H1 (cell line): ENCODE data around the gene LIPJ. TPM values are rescaled to one million over a fixed set of nuclear protein-coding genes. Genes with fewer than 3 reads are reported as not detected.

ENCODE experiments used
- CTCF ChIA-PET: fragments of 300-600 bp; sonication (Branson Sonifier 250); formaldehyde crosslinking; loops from one replicate; lab custom pipeline; 2021; ENCODE audit not compliant: partially characterized antibody; lab: Charles Lee
- POLR2A ChIA-PET: fragments of 300-600 bp; sonication (Branson Sonifier 250); formaldehyde crosslinking; loops from one replicate; lab custom pipeline; 2021; ENCODE audit warnings: inconsistent platforms; ENCODE audit not compliant: partially characterized antibody; lab: Charles Lee
- DNase-seq, 2 experiments: peaks; one replicate each; pipeline versions ENCODE4 v3.0.0 to v3.0.0-alpha.2; 2010 to 2022; ENCODE audit warnings: low spot score in 2 of 2, low read depth in 1 of 2, mixed read lengths in 1 of 2
- FAIRE-seq: peaks from 2 replicates; lab custom pipeline; 2011; peaks lifted over from hg19 to GRCh38; lab: Jason Lieb, UNC
- H2AFZ ChIP-seq: 2 replicates; pipeline ENCODE4 v1.8.1; 2012; ENCODE audit warnings: low read length, inconsistent platforms
- H2AK5ac ChIP-seq: 2 replicates; pipeline ENCODE4 v1.6.1; 2013; ENCODE audit warnings: low read depth, low read length
- H2BK120ac ChIP-seq: replicated peaks from 2 replicates; pipeline ENCODE3; 2013; ENCODE audit warnings: low read depth, low read length, inconsistent platforms
- H2BK12ac ChIP-seq: 2 replicates; pipeline ENCODE4 v1.6.1; 2013; ENCODE audit warnings: low read depth, low read length
- H2BK15ac ChIP-seq: 2 replicates; pipeline ENCODE4 v1.6.1; 2013; ENCODE audit warnings: low read length
- H2BK20ac ChIP-seq: 2 replicates; pipeline ENCODE4 v1.6.1; 2013; ENCODE audit warnings: low read length
- H2BK5ac ChIP-seq: 2 replicates; pipeline ENCODE4 v1.6.1; 2013; ENCODE audit warnings: low read depth, low read length
- H3K14ac ChIP-seq: 2 replicates; pipeline ENCODE4 v1.6.1; 2013; ENCODE audit warnings: inconsistent platforms; ENCODE audit not compliant: insufficient read length
- H3K18ac ChIP-seq: 2 replicates; pipeline ENCODE4 v1.6.1; 2013; ENCODE audit warnings: low read length; ENCODE audit errors: extremely low read depth
- H3K23ac ChIP-seq: 2 replicates; pipeline ENCODE4 v1.6.1; 2013; ENCODE audit warnings: inconsistent platforms; ENCODE audit not compliant: insufficient read length
- H3K23me2 ChIP-seq: 2 replicates; pipeline ENCODE4 v1.6.1; 2013; ENCODE audit warnings: low read depth, low read length
- H3K27ac ChIP-seq: 2 replicates; pipeline ENCODE4 v1.6.1; 2011; ENCODE audit warnings: low read depth, low read length, inconsistent platforms
- H3K27me3 ChIP-seq, 4 experiments: replicated peaks in 1 of 4; 1 replicate in 1 of 4; 2 replicates in 3 of 4; pipeline versions ENCODE4 v1.6.1 to v1.8.1; 2011 to 2013; ENCODE audit warnings: low read length in 3 of 4, mild to moderate bottlenecking in 3 of 4, inconsistent platforms in 2 of 4, mixed read lengths in 2 of 4, moderate library complexity in 1 of 4; ENCODE audit not compliant: control insufficient read depth in 3 of 4, insufficient read depth in 3 of 4; ENCODE audit errors: extremely low read depth in 1 of 4
- H3K36me3 ChIP-seq, 4 experiments: 2 replicates each; pipeline versions ENCODE4 v1.6.1 to v1.8.1; 2011 to 2013; ENCODE audit warnings: mild to moderate bottlenecking in 4 of 4, low read length in 3 of 4, moderate library complexity in 2 of 4, control low read depth in 1 of 4, inconsistent platforms in 1 of 4; ENCODE audit not compliant: insufficient read depth in 4 of 4, control insufficient read depth in 2 of 4
- H3K4ac ChIP-seq: replicated peaks from 2 replicates; pipeline ENCODE3; 2013; ENCODE audit warnings: low read length, low read depth, mixed read lengths, inconsistent platforms; ENCODE audit not compliant: insufficient read length
- H3K4me1 ChIP-seq, 4 experiments: replicated peaks in 1 of 4; 1 replicate in 1 of 4; 2 replicates in 3 of 4; pipeline versions ENCODE4 v1.6.1 to v1.8.1; 2011 to 2013; ENCODE audit warnings: low read length in 3 of 4, inconsistent platforms in 2 of 4, mixed read lengths in 1 of 4; ENCODE audit not compliant: insufficient read depth in 4 of 4, control insufficient read depth in 3 of 4
- H3K4me2 ChIP-seq, 2 experiments: 2 replicates each; pipeline versions ENCODE4 v1.6.1 to v1.8.1; 2011 to 2013; ENCODE audit warnings: low read depth in 2 of 2, low read length in 2 of 2, control low read depth in 1 of 2, inconsistent platforms in 1 of 2, mild to moderate bottlenecking in 1 of 2; ENCODE audit not compliant: insufficient read depth in 1 of 2
- H3K4me3 ChIP-seq, 4 experiments: fragments of 200-600, 300-600 bp in 1 of 4; sonication (generic), shearing (Covaris generic), sonication (Bioruptor Twin) in 1 of 4; 2 replicates each; pipeline versions ENCODE4 v1.5.1 to v1.8.1; 2011 to 2016; ENCODE audit warnings: low read length in 4 of 4, low read depth in 3 of 4, control low read depth in 2 of 4, inconsistent platforms in 2 of 4, mild to moderate bottlenecking in 2 of 4, mixed read lengths in 1 of 4, moderate library complexity in 1 of 4; ENCODE audit not compliant: insufficient read depth in 2 of 4; ENCODE audit errors: extremely low read depth in 1 of 4
- H3K56ac ChIP-seq: replicated peaks from 2 replicates; pipeline ENCODE3; 2013; ENCODE audit warnings: low read depth, mild to moderate bottlenecking, mixed read lengths, low read length, inconsistent platforms; ENCODE audit not compliant: insufficient read length
- H3K79me1 ChIP-seq: 2 replicates; pipeline ENCODE4 v1.6.1; 2013; ENCODE audit warnings: low read depth, low read length, control low read depth
- H3K79me2 ChIP-seq, 2 experiments: 2 replicates each; pipeline versions ENCODE4 v1.6.1 to v1.8.1; 2012 to 2013; ENCODE audit warnings: low read length in 2 of 2, mild to moderate bottlenecking in 2 of 2, inconsistent platforms in 1 of 2; ENCODE audit not compliant: insufficient read depth in 2 of 2, control insufficient read depth in 1 of 2
- H3K9ac ChIP-seq, 4 experiments: replicated peaks in 1 of 4; 1 replicate in 1 of 4; 2 replicates in 3 of 4; pipeline versions ENCODE4 v1.6.1 to v1.8.1; 2011 to 2013; ENCODE audit warnings: low read depth in 3 of 4, low read length in 3 of 4, control low read depth in 2 of 4, mild to moderate bottlenecking in 2 of 4, moderate library complexity in 2 of 4, inconsistent platforms in 1 of 4; ENCODE audit errors: extremely low read depth in 1 of 4
- H3K9me3 ChIP-seq, 2 experiments: 2 replicates each; pipeline versions ENCODE4 v1.6.1 to v1.8.1; 2012 to 2013; ENCODE audit warnings: mild to moderate bottlenecking in 2 of 2, moderate library complexity in 2 of 2, control low read depth in 1 of 2, inconsistent platforms in 1 of 2, low read depth in 1 of 2, low read length in 1 of 2, mixed read lengths in 1 of 2; ENCODE audit not compliant: insufficient read depth in 2 of 2
- H4K20me1 ChIP-seq, 2 experiments: replicated peaks in 1 of 2; 2 replicates each; pipeline versions ENCODE3 to v1.8.1; 2011 to 2013; ENCODE audit warnings: inconsistent platforms in 2 of 2, low read length in 2 of 2, mild to moderate bottlenecking in 1 of 2; ENCODE audit not compliant: insufficient read depth in 2 of 2, control insufficient read depth in 1 of 2
- H4K5ac ChIP-seq: 2 replicates; pipeline ENCODE4 v1.6.1; 2013; ENCODE audit warnings: low read length, low read depth, mixed read lengths, inconsistent platforms; ENCODE audit not compliant: insufficient read length
- H4K8ac ChIP-seq: 2 replicates; pipeline ENCODE4 v1.8.0; 2013; ENCODE audit warnings: mild to moderate bottlenecking, moderate library complexity, low read length, inconsistent platforms; ENCODE audit not compliant: insufficient read depth; ENCODE audit errors: extremely low read depth
- H4K91ac ChIP-seq: replicated peaks from 2 replicates; pipeline ENCODE3; 2013; ENCODE audit warnings: low read length, mixed read lengths, inconsistent platforms; ENCODE audit not compliant: insufficient read length
- ASH2L ChIP-seq: fragments of 200-600, 300-600 bp; sonication (generic); IDR thresholded peaks from one replicate; pipeline ENCODE4 v1.7.1; 2017; ENCODE audit warnings: low read length
- BRCA1 ChIP-seq: IDR thresholded peaks from 2 replicates; pipeline ENCODE4 v1.6.1; 2012; ENCODE audit warnings: low read depth, low read length, improper control_type of control experiment
- CBX8 ChIP-seq: fragments of 300-800, 300-1000 bp; sonication (generic); IDR thresholded peaks from 2 replicates; pipeline ENCODE4 v1.7.1; 2016; ENCODE audit warnings: low read depth, low read length, borderline replicate concordance
- CTBP2 ChIP-seq: IDR thresholded peaks from 2 replicates; pipeline ENCODE4 v1.7.0; 2011; ENCODE audit warnings: borderline replicate concordance, mild to moderate bottlenecking, moderate library complexity, mixed read lengths, low read length; ENCODE audit not compliant: insufficient read depth, insufficient read length
- EP300 ChIP-seq, 2 experiments: IDR thresholded peaks; 1 replicate in 1 of 2; 2 replicates in 1 of 2; pipeline ENCODE4 v1.6.1; 2011 to 2012; ENCODE audit warnings: low read depth in 2 of 2, low read length in 2 of 2, mild to moderate bottlenecking in 2 of 2, borderline replicate concordance in 1 of 2, inconsistent platforms in 1 of 2, moderate library complexity in 1 of 2
- EZH2 ChIP-seq: fragments of 200-600 bp; sonication (generic); IDR thresholded peaks from 2 replicates; pipeline ENCODE4 v1.7.1; 2012; ENCODE audit warnings: low read depth, mild to moderate bottlenecking, moderate library complexity, low read length, inconsistent platforms; ENCODE audit not compliant: severe bottlenecking
- RFX5 ChIP-seq: IDR thresholded peaks from 2 replicates; pipeline ENCODE4 v1.6.1; 2011; ENCODE audit warnings: low read depth, low read length, improper control_type of control experiment, borderline replicate concordance
- SIX5 ChIP-seq: IDR thresholded peaks from 2 replicates; pipeline ENCODE4 v1.6.1; 2011; ENCODE audit warnings: mild to moderate bottlenecking, low read depth, low read length
- SP1 ChIP-seq: IDR thresholded peaks from 2 replicates; pipeline ENCODE4 v1.6.1; 2011; ENCODE audit warnings: low read depth, low read length
- SP2 ChIP-seq: IDR thresholded peaks from 2 replicates; pipeline ENCODE4 v1.6.1; 2012; ENCODE audit warnings: mild to moderate bottlenecking, low read length, inconsistent platforms
- SP4 ChIP-seq: IDR thresholded peaks from 2 replicates; pipeline ENCODE4 v1.6.1; 2012; ENCODE audit warnings: low read length, inconsistent platforms
- TBP ChIP-seq: IDR thresholded peaks from 2 replicates; pipeline ENCODE4 v1.6.1; 2011; ENCODE audit warnings: low read depth, low read length, improper control_type of control experiment
- WGBS, 2 experiments: shearing (Covaris generic) in 1 of 2; methylation state at CpG; one replicate each; pipeline versions ENCODE4 v1.1.6 to v1.1.7; 2013 to 2015; ENCODE audit warnings: low lambda C conversion rate in 2 of 2, mixed read lengths in 2 of 2, inconsistent platforms in 1 of 2, low coverage in 1 of 2, missing lambda C conversion rate in 1 of 2; ENCODE audit not compliant: insufficient replicate concordance in 2 of 2, insufficient coverage in 1 of 2, insufficient read length in 1 of 2; ENCODE audit errors: extremely low coverage in 1 of 2, missing lambda C conversion rate in 1 of 2; 5-methylcytosine and 5-hydroxymethylcytosine counted together
- polyA plus RNA-seq, 7 experiments: library from polyadenylated mRNA; depleted of rRNA in 3 of 7; stranded (reverse) in 5 of 7; unstranded in 2 of 7; fragments of >200 nt in 5 of 7; fragments of 200-250 nt in 2 of 7; gene quantifications; 1 replicate in 5 of 7; 2 replicates in 1 of 7; 4 replicates in 1 of 7; pipeline versions ENCODE4 v1.2.1 to v1.2.3, GENCODE V29; 2011 to 2013; ENCODE audit warnings: missing spikeins in 2 of 7, mixed read lengths in 2 of 7
- total RNA-seq: library from RNA; stranded (reverse); fragmentation: NEBNext Ultra II Directional; extraction: Animal tissue kit (Norgen Biotek cat#: 25700); gene quantifications from 2 replicates; pipeline ENCODE4 v1.2.1, GENCODE V29; 2021
- TF ChIP-seq, protein P1 (sequence below): IDR thresholded peaks from 2 replicates; pipeline ENCODE4 v1.6.1; 2011; ENCODE audit warnings: low read depth, mild to moderate bottlenecking, low read length; ENCODE audit not compliant: insufficient read depth

LIPJ gene
- total and polyA plus RNA-seq, 2 of the 8 experiments (the other 6 are each of a cell fraction or from before 2014, with no cell fraction given), result not detected

DNA sequence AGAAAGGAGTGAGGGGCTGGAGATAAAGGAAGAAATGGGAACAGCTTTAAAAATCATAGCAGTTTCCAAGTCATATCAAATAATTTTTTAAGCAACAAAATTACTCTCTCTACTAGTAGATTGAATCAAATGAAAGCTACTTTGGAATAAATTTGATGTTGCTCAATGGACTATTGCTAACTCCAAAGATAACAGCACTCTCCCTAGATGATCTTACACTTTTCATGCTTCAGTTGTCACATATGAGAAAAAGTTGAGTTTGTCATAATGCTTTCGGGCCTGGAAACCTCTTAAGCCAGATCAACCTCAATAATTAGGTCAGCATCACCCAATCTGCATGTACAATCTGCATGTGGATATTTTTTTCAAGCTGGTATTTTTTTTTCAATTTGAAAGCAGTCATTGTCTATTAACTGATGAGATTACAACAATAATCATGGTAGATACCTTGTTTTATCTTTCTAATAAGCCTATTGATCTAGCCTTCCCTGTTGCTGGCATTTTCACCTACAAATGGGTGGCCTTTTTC, 31.3 kb downstream of the LIPJ start:
- H4K8ac ChIP-seq, result no peak overlapping the region
- H2AFZ ChIP-seq, result no peak overlapping the region
- no peak overlapping the region for H2BK120ac ChIP-seq
- DNase-seq (no peak), FAIRE-seq (no peak)
- no peak overlapping the region for H2BK15ac ChIP-seq
- H2BK20ac ChIP-seq, result no peak overlapping the region
- no peaks in the 10 kb centered on the region for H3K79me1 ChIP-seq
- H3K4me2 ChIP-seq, result no peak overlapping the region
- no peaks in the 10 kb centered on the region for H3K23me2 ChIP-seq
- no peaks in the 10 kb centered on the region for H4K20me1 ChIP-seq
- WGBS, 2 experiments, result 93% methylated on average over 1 of the region's 1 CpG; no CpG with 5 or more reads in 1 of the 2 experiments
- H3K36me3 ChIP-seq, result no peaks in the 10 kb centered on the region
- H3K23ac ChIP-seq, result no peak overlapping the region
- H3K79me2 ChIP-seq, result no peaks in the 10 kb centered on the region
- no peak overlapping the region for H2BK5ac ChIP-seq
- H3K56ac ChIP-seq, result no peak overlapping the region
- ChIA-PET POLR2A (no interaction called here), CTCF (interaction anchor here (0.6 to 2.4 kb wide), 4 partner anchors 35 to 200 kb away, joined by 3 to 11 read pairs (median 3); partner anchors contain the start of gene RNLS)
- no peak overlapping the region for H4K5ac ChIP-seq
- no peak overlapping the region for H2AK5ac ChIP-seq
- no peak overlapping the region for H3K4ac ChIP-seq
- no peaks in the 10 kb centered on the region for H3K9me3 ChIP-seq
- no peak overlapping the region for H2BK12ac ChIP-seq
- no peak overlapping the region for H3K4me3 ChIP-seq
- H3K27me3 ChIP-seq, result no peaks in the 10 kb centered on the region
- no peak overlapping the region for H3K14ac ChIP-seq
- H3K18ac ChIP-seq, result no peak overlapping the region
- H3K9ac ChIP-seq, result no peak overlapping the region
- no peaks in the 10 kb centered on the region for H3K4me1 ChIP-seq
- no peak overlapping the region for H3K27ac ChIP-seq
- H4K91ac ChIP-seq, result no peak overlapping the region
- TF ChIP-seq SP1 (no peak), ASH2L (no peak), RFX5 (no peak), BRCA1 (no peak), SP2 (no peak), SIX5 (no peak), CTBP2 (no peak), EZH2 (no peak), TBP (no peak), EP300 (IDR thresholded peaks at IDR 0.05; ENCODE audit: borderline replicate concordance in 1 of 2, low read depth in 2 of 2, low read length in 2 of 2) (no peak), SP4 (no peak), CBX8 (no peak)
- TF ChIP-seq, protein P1, sequence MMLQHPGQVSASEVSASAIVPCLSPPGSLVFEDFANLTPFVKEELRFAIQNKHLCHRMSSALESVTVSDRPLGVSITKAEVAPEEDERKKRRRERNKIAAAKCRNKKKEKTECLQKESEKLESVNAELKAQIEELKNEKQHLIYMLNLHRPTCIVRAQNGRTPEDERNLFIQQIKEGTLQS, result no peak
